ENCODE results near the gene TCP1.
A peak's percentile ranks its signal among the peaks of the same experiment; 100 is the strongest.
"Not testable (repeated sequence)": the region's sequence is repeated elsewhere in the genome, so short reads cannot be mapped to it uniquely, and the experiment has no call there.

Gene TCP1

GRCh38 chr6:159826004-159826403 is 36.6 kb upstream of the TCP1 start:
- TF ChIP-seq POLR2A (IDR thresholded peaks at IDR 0.05; ENCODE audit: low read length) (no peak), GATA1 (IDR thresholded peaks at IDR 0.05; ENCODE audit: low read depth, low read length) (no peak)

GRCh38 chr6:159824690-159825089 is 35.3 kb upstream of the TCP1 start:
- DNase-seq, result not testable (repeated sequence)

More at GRCh38 chr6:159826004-159826403, 36.6 kb upstream of the TCP1 start:
- no peak for DNase-seq

- TF ChIP-seq GATA1 (IDR thresholded peaks at IDR 0.05; ENCODE audit: low read depth, low read length) (no peak), POLR2A (IDR thresholded peaks at IDR 0.05; ENCODE audit: low read length) (no peak)
- no peak for DNase-seq
Measured at GRCh38 chr6:159823953-159824352, 34.6 kb upstream of the TCP1 start.

- no peak for DNase-seq
- TF ChIP-seq GATA1 (IDR thresholded peaks at IDR 0.05; ENCODE audit: low read depth, low read length) (no peak), POLR2A (IDR thresholded peaks at IDR 0.05; ENCODE audit: low read length) (no peak)
Measured at GRCh38 chr6:159821726-159822125, 32.3 kb upstream of the TCP1 start.

GRCh38 chr6:159821122-159821521 is 31.7 kb upstream of the TCP1 start:
- no peak for TF ChIP-seq GATA1 (IDR thresholded peaks at IDR 0.05; ENCODE audit: low read depth, low read length)
- no peak for TF ChIP-seq POLR2A (IDR thresholded peaks at IDR 0.05; ENCODE audit: low read length)
- DNase-seq, result no peak

GRCh38 chr6:159819932-159820640 is 30.7 kb upstream of the TCP1 start:
- DNase-seq, result no peak
- TF ChIP-seq GATA1 (IDR thresholded peaks at IDR 0.05; ENCODE audit: low read depth, low read length) (no peak), POLR2A (IDR thresholded peaks at IDR 0.05; ENCODE audit: low read length) (no peak)

GRCh38 chr6:159819098-159819497 is 29.7 kb upstream of the TCP1 start:
- DNase-seq, result no peak
- TF ChIP-seq POLR2A (IDR thresholded peaks at IDR 0.05; ENCODE audit: low read length) (no peak), GATA1 (IDR thresholded peaks at IDR 0.05; ENCODE audit: low read depth, low read length) (no peak)

- TF ChIP-seq POLR2A (IDR thresholded peaks at IDR 0.05; ENCODE audit: low read length), result no peak
- DNase-seq, result no peak
Measured at GRCh38 chr6:159817951-159818739, 28.7 kb upstream of the TCP1 start.

GRCh38 chr6:159816775-159817174 is 27.4 kb upstream of the TCP1 start:
- peak in 1 of 2 experiments; percentile 35 for DNase-seq

- DNase-seq, result no peak
- TF ChIP-seq POLR2A (IDR thresholded peaks at IDR 0.05; ENCODE audit: low read length) (no peak), GATA1 (IDR thresholded peaks at IDR 0.05; ENCODE audit: low read depth, low read length) (no peak)
Measured at GRCh38 chr6:159815410-159815809, 26.0 kb upstream of the TCP1 start.

GRCh38 chr6:159813781-159814180 is 24.4 kb upstream of the TCP1 start:
- no peak for TF ChIP-seq GATA1 (IDR thresholded peaks at IDR 0.05; ENCODE audit: low read depth, low read length)
- no peak for TF ChIP-seq POLR2A (IDR thresholded peaks at IDR 0.05; ENCODE audit: low read length)
- DNase-seq, result no peak

GRCh38 chr6:159809149-159809548 is 19.7 kb upstream of the TCP1 start:
- no peak for DNase-seq
- TF ChIP-seq GATA1 (IDR thresholded peaks at IDR 0.05; ENCODE audit: low read depth, low read length), result no peak
- TF ChIP-seq POLR2A (IDR thresholded peaks at IDR 0.05; ENCODE audit: low read length), result no peak

- DNase-seq, result no peak
- TF ChIP-seq POLR2A (IDR thresholded peaks at IDR 0.05; ENCODE audit: low read length) (no peak), GATA1 (IDR thresholded peaks at IDR 0.05; ENCODE audit: low read depth, low read length) (no peak)
Measured at GRCh38 chr6:159808647-159809046, 19.2 kb upstream of the TCP1 start.

GRCh38 chr6:159807150-159807858 is 17.9 kb upstream of the TCP1 start:
- no peak for DNase-seq
- TF ChIP-seq POLR2A (IDR thresholded peaks at IDR 0.05; ENCODE audit: low read length) (no peak), GATA1 (IDR thresholded peaks at IDR 0.05; ENCODE audit: low read depth, low read length) (no peak)
